Frontal cortex (tissue), 4 donors: ENCODE measurements around the gene SCRN2. TPM values are rescaled to one million over a fixed set of nuclear protein-coding genes. Genes with fewer than 3 reads are reported as not detected.

Experiments
- DNase-seq, 2 donors: peaks; one replicate each; pipeline ENCODE4 v3.0.0; 2012; ENCODE audit warnings: low spot score in 2 of 2
- FAIRE-seq: peaks from 2 replicates; lab custom pipeline; 2012; peaks lifted over from hg19 to GRCh38; lab: Jason Lieb, UNC
- total RNA-seq: library from RNA; depleted of rRNA; stranded (reverse); fragments of >200 nt; gene quantifications from one replicate; pipeline ENCODE4 v1.2.3, GENCODE V29; 2014
- donor health status: control.
- donor health status: control.
- donor health status: control.

The SCRN2 gene
- total RNA-seq, 1 donor from 2014 or later, result 24.1 TPM

DNA sequence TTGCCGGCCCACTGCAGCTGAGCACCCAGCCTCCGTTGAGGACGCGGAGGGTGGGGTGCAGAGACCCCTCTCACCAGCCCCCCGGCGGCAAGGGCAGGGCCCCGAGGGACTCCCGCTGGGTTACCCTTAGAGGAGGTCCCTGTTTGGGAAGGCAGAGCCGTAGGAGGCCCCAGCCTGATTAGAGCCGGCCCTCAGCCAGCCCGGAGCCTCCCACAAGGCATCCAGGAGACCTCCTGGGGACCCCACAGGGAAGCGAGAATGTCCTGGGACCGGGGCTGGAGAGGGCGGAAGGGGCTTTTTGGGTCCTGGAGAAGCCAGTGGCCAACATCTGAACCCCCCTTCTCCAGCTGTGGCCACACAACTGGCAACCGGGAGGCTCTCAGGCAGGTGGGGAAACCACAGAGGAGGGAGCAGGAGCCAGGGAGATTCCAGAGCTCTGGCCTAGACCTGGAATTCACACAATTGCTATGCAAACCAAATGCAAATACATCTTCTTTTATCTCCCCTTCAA lies 31.6 kb upstream of the SCRN2 start:
- DNase-seq, result no peak
- no peak for FAIRE-seq

GRCh38 chr17:47872019-47872650 lies 31.1 kb upstream of the SCRN2 start:
- DNase-seq (no peak), FAIRE-seq (no peak)

DNA sequence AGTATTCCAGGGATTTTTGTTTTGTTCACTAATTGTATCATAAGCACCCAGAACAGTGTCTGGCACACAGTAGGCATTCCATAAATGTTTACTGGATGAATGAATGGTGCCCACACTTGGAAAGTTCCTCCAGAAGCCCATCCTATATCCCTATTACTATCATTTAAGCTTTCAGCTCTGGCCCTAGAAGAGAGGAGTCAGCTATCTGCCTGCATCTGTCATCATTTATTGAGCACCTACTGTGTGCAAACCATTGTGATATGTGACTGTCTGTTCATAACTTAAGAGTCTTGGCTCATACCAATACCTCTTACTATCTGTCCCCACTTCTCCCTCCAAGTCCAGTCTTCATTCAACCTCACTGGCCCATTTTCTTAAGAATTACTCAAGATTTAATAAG lies 30.0 kb upstream of the SCRN2 start:
- FAIRE-seq (no peak), DNase-seq (no peak)

DNA sequence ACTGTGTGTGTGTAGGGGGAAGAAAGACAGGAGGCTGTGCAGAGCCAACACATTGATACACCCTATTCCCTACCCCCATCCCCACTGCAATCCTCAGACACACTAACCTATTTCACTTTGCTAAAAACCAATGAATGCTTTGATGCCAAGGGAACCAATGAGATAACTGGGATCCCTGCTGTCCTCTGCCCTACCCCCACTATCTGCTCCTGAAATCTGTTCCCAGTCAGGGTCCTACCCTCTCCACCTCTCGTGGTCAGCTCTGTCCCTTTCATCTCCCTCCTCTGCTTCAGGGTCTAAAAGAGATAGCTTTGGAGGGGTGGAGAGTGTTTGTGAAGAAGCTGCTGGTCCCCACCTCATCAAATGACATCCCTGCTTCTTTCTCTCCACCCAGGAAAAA lies 29.0 kb upstream of the SCRN2 start:
- FAIRE-seq (no peak), DNase-seq (no peak)

DNA sequence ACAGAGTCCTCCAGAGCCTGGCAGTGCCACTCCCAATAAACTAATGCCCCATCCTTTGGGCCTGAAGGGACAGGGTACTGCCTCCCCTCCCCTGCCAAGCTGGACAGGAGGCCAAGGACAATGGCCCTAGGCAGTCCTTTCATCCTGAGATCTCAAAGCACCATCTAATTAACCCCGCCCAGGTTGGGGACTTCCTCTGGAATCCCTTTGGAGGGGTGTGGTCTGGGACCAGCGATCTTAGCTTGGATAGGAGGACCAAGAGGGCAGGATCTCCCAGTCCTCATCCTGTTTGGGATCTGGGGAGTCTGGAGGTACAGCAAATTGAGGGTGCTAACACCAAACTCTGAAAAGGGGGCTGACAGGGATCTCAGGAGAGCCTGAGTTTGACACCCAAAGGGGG lies 28.0 kb upstream of the SCRN2 start:
- FAIRE-seq, result no peak
- DNase-seq, result no peak

- FAIRE-seq (no peak), DNase-seq (no peak)
Measured at GRCh38 chr17:47867813-47868533, 26.9 kb upstream of the SCRN2 start.

DNA sequence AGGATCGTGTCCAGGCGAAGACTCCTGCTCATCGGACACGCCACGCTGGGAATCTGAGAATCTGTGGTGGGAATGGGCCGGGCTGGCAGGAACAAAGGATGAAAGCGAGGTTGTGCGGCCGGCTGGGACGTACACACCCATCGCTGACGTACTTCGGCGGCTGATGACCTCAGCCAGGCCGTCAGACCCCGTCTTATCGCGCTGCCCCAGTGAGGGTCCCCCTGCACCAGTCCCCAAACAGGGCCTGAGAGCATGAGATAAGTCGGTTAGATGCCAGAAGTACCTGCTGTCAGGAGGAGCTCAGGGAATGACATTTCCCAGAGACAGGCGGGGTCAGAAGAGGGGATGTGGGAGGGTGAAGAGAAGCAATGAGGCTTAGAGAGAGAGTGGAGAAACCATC lies 25.9 kb upstream of the SCRN2 start:
- DNase-seq (no peak), FAIRE-seq (no peak)

GRCh38 chr17:47864791-47865216 lies 23.7 kb upstream of the SCRN2 start:
- DNase-seq (no peak), FAIRE-seq (no peak)

GRCh38 chr17:47862621-47863440 lies 21.8 kb upstream of the SCRN2 start:
- DNase-seq (no peak), FAIRE-seq (no peak)

GRCh38 chr17:47860386-47860785 lies 19.3 kb upstream of the SCRN2 start:
- DNase-seq (no peak), FAIRE-seq (no peak)

DNA sequence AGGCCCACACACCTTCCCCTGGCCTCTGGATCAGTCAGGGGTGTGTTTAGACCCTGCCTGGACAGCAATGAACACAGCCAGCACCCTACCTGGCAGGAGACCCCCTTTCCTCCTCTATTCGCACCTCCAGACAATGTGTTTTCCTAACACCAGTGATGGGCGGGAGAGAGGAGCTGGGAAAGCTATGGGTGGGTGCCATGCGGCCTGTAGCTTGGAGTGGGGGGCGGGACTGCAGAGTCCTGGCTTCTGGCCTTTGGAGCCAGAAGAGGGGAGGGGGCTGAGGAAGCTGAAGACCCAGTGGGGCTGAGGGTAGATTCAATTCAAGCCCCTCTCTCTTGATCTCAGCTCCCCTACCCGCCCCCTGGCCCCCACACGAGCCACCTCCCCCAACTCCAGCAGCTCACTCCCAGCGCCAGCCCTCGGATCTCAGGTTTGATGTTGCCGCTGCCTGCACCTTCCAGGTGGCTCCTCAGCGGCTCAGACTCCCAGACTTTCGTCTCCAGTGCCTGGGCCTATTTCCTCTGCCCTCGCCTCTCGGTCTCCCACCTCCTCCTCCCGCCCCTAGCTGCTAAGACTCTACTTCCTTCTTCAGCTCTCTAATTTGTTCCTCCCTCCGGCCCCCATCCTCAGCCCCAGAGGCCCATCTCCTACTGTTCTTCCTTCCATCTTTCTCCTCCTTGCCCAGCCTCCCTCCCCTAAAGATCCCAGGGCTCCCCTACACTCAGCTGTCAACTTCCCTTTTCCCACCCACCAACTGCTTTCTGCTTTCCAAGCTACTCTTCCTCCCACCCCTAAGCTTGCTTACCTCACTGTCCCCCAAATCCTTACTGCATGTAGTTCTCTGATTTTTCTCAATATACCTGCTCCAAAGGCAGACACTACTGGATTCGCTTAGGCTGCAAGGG lies 16.7 kb upstream of the SCRN2 start:
- DNase-seq (no peak), FAIRE-seq (no peak)

- FAIRE-seq (no peak), DNase-seq (no peak)
Measured at GRCh38 chr17:47856830-47857229, 15.8 kb upstream of the SCRN2 start.

GRCh38 chr17:47855737-47856136 lies 14.7 kb upstream of the SCRN2 start:
- DNase-seq (no peak), FAIRE-seq (no peak)

DNA sequence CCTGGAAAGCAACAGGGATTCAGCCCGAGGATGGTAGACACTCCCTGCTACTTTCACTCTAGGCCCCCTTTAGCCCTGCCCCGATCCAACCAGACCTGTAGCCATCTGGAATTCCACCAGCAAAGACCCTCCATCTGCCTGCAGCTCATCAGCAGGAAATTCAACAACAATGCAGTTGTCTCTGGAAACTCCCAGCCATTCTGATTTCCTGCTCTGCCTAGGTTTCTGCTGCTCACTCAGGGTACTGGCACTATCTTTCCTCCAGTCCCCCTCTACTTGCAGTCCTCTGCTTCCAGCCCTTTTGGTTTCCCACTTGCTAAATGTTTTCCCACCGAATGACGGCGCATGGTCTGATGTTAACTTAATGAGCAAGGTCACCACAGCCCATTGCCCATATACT lies 12.5 kb upstream of the SCRN2 start:
- DNase-seq (no peak), FAIRE-seq (no peak)

DNA sequence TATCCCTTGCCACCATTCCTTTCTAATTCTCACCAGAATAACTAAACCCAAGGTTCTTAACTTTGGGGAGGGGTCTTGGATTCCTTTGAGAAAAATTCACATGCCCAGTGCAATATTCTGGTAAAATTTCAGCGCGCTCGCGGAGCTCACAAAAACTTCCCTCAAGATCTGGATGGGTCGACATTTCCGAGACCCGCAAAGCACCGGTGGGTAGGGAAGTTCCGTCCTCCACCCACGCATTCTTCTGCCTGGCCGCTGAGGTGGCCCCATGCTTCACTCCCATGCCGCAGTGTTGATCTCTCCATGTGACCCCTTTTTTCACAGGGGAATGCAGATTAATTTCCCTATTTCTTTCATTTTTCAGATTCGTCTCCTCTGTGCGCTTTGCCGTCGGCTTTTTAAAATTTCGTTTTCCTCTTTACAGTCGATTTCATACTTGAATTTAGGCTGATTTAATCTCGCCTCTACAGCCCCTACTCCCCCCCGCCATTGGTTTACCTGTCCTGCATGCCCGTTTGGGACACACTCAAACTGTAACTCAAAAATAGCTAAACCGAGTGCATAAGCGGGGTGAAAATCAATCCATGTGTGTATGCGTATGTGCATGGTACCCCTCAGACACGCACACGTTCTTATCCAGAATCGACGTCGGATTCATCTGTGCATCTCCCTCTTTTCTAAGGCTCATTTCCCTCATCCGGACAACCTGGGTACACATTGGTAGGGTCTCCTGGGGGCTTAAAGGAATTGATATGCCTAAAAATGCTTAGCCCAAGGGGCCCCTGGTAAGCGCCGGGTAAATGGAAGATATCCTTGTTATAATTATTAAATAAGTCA lies 11.3 kb upstream of the SCRN2 start:
- DNase-seq, result no peak

DNA sequence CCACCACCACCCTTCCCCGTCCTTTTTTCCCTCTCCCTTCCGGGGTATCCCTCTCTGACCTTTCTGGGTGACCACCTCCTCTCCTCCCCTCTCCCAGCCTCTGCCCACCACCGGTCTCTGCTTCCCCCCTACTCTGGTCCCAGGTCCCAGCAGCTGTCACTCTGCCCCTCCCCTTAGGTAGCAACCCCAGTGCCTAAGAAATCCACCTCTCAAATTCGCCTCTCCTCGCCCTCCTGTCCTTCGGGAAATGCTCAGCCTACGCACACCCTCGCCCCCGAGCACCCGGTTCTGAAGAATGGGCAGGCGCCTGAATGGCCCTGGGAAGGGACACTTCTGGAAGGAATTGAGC lies 10.7 kb upstream of the SCRN2 start:
- no peak for FAIRE-seq
- no peak for DNase-seq

More for the DNA sequence above, 11.3 kb upstream of the SCRN2 start:
- FAIRE-seq, result no peak

GRCh38 chr17:47850692-47851573 lies 9.9 kb upstream of the SCRN2 start, which contains the start of gene SP6:
SP6 (minus strand) TSS chr17:47851163; CDS start chr17:47848429, 2,734 bp downstream.
- DNase-seq (peak; percentile 40 to 72), FAIRE-seq (no peak)

DNA sequence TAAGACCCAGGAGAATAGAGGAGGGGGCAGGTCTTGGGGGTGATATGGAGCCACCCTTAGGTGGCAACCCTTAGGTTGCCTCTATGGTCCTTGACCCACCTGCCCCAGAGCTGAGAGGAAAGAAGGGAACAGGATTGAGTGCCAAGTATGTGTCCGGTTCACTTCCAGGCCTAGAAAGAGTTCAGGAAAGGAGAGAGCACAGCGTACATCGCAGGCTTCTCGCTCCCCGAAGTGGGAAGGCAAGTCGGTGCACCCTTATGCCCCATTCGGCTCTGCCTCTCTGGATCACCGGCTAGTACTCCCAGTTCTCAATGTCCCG lies 9.3 kb upstream of the SCRN2 start:
- no peak for DNase-seq
- no peak for FAIRE-seq
